Body of pancreas (tissue), 4 donors: ENCODE results near the gene COL15A1. TPM values are rescaled to one million over a fixed set of nuclear protein-coding genes. Genes with fewer than 3 reads are reported as not detected.
A peak's percentile ranks its signal among the peaks of the same experiment; 100 is the strongest.

Experiments used
- ATAC-seq: fragments of 150-250 bp; one replicate; pipeline ENCODE4 v1.9.1; 2016
- DNase-seq, 4 donors: peaks; one replicate each; pipeline ENCODE4 v3.0.0-alpha.2; 2019
- H3K27ac ChIP-seq, 4 donors: fragments of 200-600 bp; sonication (generic); 1 replicate in 3 of 4; 2 replicates in 1 of 4; pipeline versions ENCODE4 v1.5.1 to v1.6.1; 2016 to 2019; ENCODE audit warnings: mild to moderate bottlenecking in 1 of 4, mixed read lengths in 1 of 4, moderate library complexity in 1 of 4
- H3K27me3 ChIP-seq, 2 donors: fragments of 200-600 bp; sonication (generic); one replicate each; pipeline ENCODE4 v1.6.0; 2016; ENCODE audit warnings: mild to moderate bottlenecking in 1 of 2
- H3K36me3 ChIP-seq, 2 donors: fragments of 200-600 bp; sonication (generic); replicated peaks in 1 of 2; 2 replicates each; pipeline ENCODE4 v1.5.1; 2016; ENCODE audit warnings: low read depth in 2 of 2; ENCODE audit not compliant: insufficient read depth in 1 of 2
- H3K4me1 ChIP-seq: fragments of 200-600 bp; sonication (generic); one replicate; pipeline ENCODE4 v1.6.0; 2016
- H3K4me3 ChIP-seq, 2 donors: fragments of 200-600 bp; sonication (generic); 1 replicate in 1 of 2; 2 replicates in 1 of 2; pipeline ENCODE4 v1.5.1; 2016 to 2019
- H3K9me3 ChIP-seq, 3 donors: fragments of 200-600 bp; sonication (generic); 1 replicate in 2 of 3; 2 replicates in 1 of 3; pipeline ENCODE4 v1.5.1; 2016
- POLR2A ChIP-seq, 3 donors: fragments of 450-650 bp; IDR thresholded peaks; one replicate each; pipeline ENCODE4 v1.6.1; 2016; ENCODE audit warnings: antibody characterized with exemption in 3 of 3, mild to moderate bottlenecking in 2 of 3
- WGBS, 2 donors: methylation state at CpG; one replicate each; pipeline ENCODE4 v1.1.5; 2017; 5-methylcytosine and 5-hydroxymethylcytosine counted together
- intact Hi-C: fragments of 100-400 bp; cut with DNase I; formaldehyde crosslinking; loops from one replicate; pipeline ENCODE4 v1.15.1; 2023
- total RNA-seq, 2 donors: library from RNA; depleted of rRNA; stranded (reverse); fragments of >200 nt; gene quantifications; one replicate each; pipeline ENCODE4 v1.1.0, GENCODE V29; 2016
- TF ChIP-seq, protein P1 (sequence below), 7 experiments: fragments of 450-650 bp in 4 of 7; fragments of 200-600 bp in 3 of 7; sonication (generic) in 3 of 7; IDR thresholded peaks; one replicate each; pipeline ENCODE4 v1.5.1; 2016 to 2019; ENCODE audit warnings: antibody characterized with exemption in 7 of 7

The COL15A1 gene
- total RNA-seq, 2 donors from 2014 or later, result 6.7 to 55.4 TPM

DNA sequence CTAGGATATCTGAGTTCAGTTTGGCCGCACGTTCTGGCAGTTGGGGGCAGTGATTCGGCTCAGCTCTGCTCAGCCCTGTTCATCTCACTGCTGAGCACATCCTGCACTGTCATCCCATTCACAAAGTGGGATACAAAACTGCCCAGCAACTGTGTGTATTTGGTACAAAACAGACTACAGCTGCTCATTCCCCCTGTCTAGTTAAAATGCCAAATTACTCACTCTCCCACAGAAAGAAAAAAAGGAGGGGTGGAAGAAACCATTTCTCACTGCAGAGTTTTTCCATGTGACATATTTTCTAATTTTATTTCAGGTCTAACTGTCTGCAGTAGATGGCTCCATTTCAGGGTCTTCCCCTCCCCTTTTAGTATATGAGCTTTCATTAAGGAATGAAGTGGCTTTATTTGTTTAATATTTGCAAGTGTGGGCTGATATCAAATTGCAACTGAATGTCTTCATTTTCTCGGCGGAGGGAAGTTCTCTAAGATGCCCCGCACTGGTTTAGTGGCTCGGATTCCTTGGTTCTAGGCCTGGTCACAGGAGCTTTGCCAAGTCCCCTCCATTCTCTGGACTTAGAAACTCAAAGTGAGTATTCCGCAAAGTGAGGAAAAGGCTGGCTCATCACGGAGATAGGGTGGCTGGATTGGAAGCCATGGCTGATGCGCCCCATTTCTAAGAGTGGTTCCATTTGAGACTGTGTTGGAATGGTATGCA, 14.7 kb downstream of the COL15A1 start:
- DNase-seq, result peak in 1 of 4 donors; percentile 28
- H3K27ac ChIP-seq, result peak overlapping the region in 1 of 4 donors; percentile 13
- WGBS, 2 donors, result 84 to 93% methylated on average over 10 of the region's 10 CpGs
- intact Hi-C loops, result no loop called here
- H3K4me3 ChIP-seq, result no peak overlapping the region
- ATAC-seq, result peak; percentile 54
- H3K27me3 ChIP-seq, result no peaks in the 10 kb centered on the region
- TF ChIP-seq, protein P1, sequence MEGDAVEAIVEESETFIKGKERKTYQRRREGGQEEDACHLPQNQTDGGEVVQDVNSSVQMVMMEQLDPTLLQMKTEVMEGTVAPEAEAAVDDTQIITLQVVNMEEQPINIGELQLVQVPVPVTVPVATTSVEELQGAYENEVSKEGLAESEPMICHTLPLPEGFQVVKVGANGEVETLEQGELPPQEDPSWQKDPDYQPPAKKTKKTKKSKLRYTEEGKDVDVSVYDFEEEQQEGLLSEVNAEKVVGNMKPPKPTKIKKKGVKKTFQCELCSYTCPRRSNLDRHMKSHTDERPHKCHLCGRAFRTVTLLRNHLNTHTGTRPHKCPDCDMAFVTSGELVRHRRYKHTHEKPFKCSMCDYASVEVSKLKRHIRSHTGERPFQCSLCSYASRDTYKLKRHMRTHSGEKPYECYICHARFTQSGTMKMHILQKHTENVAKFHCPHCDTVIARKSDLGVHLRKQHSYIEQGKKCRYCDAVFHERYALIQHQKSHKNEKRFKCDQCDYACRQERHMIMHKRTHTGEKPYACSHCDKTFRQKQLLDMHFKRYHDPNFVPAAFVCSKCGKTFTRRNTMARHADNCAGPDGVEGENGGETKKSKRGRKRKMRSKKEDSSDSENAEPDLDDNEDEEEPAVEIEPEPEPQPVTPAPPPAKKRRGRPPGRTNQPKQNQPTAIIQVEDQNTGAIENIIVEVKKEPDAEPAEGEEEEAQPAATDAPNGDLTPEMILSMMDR (IDR thresholded peaks at IDR 0.05), result no peak
- no peak for TF ChIP-seq POLR2A (IDR thresholded peaks at IDR 0.05)
- peaks cover 5% of the 10 kb centered on the region for H3K4me1 ChIP-seq
- H3K9me3 ChIP-seq, result no peaks in the 10 kb centered on the region
- no peaks in the 10 kb centered on the region for H3K36me3 ChIP-seq

DNA sequence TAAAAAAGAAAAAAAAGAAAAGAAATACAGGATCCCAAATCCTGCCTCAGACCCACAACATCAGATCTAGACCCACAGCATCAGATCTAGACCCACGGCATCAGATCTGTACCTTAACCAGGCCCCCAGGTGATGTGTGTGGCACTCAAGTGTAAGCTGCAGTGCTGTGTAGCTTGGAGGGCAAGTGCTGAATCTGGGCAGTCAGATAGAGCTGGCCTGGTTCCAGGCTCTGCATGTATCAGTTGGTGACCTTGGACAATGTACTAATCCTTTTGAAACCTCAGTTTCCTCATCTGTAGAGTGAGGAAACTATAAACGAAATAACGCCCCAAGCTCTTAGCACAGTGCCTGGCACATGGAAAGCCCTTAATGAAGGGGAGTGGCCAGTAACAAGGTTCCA, 16.7 kb downstream of the COL15A1 start:
- Histone ChIP-seq H3K4me1 (peaks cover 5% of the 10 kb centered on the region), H3K9me3 (no peaks in the 10 kb centered on the region), H3K27me3 (no peaks in the 10 kb centered on the region), H3K4me3 (no peak overlapping the region), H3K36me3 (no peaks in the 10 kb centered on the region), H3K27ac (no peak overlapping the region)
- TF ChIP-seq, protein P1 (IDR thresholded peaks at IDR 0.05), result no peak
- no peak for TF ChIP-seq POLR2A (IDR thresholded peaks at IDR 0.05)
- WGBS, 2 donors, result 71 to 88% methylated on average over 3 of the region's 3 CpGs
- ATAC-seq, result no peak
- peak in 2 of 4 donors; percentile 22 to 58 for DNase-seq
- intact Hi-C loops, result no loop called here

DNA sequence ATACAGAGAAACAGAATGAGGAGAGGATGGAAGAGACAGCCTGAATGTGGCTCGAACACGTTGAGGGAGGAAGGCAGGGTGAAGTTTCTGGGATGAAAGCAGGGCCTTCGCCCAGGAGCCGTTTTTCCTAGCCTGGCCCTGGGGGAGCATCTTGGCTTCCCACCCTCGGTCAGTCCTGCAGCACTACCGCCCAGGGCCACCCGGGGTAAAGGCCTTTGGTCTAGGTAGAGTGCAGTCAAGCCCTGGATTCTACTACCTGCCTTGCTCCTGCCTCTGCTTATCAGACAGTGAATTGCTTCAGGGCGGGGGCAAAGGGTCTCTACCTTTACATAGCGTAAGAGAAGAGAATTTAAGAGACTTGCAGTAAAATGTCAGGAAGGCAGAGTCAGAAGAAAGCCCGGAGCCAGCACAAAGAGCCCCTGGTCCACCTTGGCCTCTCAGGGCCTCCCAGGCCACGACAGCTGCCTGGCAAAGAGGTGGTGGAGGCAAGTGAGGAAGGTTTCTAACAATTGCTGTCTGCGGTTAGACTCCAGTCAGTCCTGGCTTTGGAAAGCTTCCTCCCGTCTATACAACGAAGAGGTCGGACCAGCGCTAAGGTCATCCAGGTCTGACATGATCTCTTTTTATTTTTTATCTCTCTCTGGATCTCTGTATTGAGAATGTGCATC, 17.9 kb downstream of the COL15A1 start:
- H3K36me3 ChIP-seq, result no peaks in the 10 kb centered on the region
- DNase-seq, result no peak
- H3K27me3 ChIP-seq, result no peaks in the 10 kb centered on the region
- H3K27ac ChIP-seq, result no peak overlapping the region
- 85% methylated on average over 16 of the region's 16 CpGs for WGBS, 2 donors
- intact Hi-C loops, result no loop called here
- H3K4me1 ChIP-seq, result peaks cover 5% of the 10 kb centered on the region
- TF ChIP-seq POLR2A (IDR thresholded peaks at IDR 0.05), result no peak
- TF ChIP-seq, protein P1 (IDR thresholded peaks at IDR 0.05), result no peak
- no peaks in the 10 kb centered on the region for H3K9me3 ChIP-seq
- H3K4me3 ChIP-seq, result no peak overlapping the region
- no peak for ATAC-seq

DNA sequence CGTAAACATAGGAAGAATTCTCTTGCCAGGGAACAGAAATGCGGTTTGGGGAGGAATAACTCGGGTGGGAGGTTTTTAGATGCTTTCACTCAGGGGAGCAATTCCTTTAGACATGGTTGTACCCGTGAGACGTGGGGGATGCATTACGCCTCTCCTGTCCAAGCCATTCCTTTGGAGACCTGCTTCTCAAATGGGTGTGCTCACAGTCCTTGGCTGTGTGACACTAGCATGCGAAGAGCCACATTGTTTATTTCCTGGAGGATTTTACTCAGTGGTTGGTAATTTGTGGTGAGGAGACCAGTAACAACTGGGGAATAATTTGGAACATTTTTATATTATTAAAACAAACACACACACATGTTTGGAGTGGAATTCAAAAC, 18.5 kb downstream of the COL15A1 start:
- 79 to 89% methylated on average over 7 of the region's 7 CpGs for WGBS, 2 donors
- DNase-seq (peak in 1 of 4 donors; percentile 28), ATAC-seq (no peak)
- H3K27me3 ChIP-seq, result no peaks in the 10 kb centered on the region
- no peak for TF ChIP-seq POLR2A (IDR thresholded peaks at IDR 0.05)
- TF ChIP-seq, protein P1 (IDR thresholded peaks at IDR 0.05), result no peak
- no peak overlapping the region for H3K4me3 ChIP-seq
- peaks cover 5% of the 10 kb centered on the region for H3K4me1 ChIP-seq
- H3K36me3 ChIP-seq, result no peaks in the 10 kb centered on the region
- no peaks in the 10 kb centered on the region for H3K9me3 ChIP-seq
- intact Hi-C loops, result no loop called here
- H3K27ac ChIP-seq, result no peak overlapping the region
